Coronary artery (tissue), 2 donors: ENCODE measurements around the gene POLE2.

Experiments
- DNase-seq: peaks from one replicate; pipeline ENCODE4 v3.0.0-alpha.2; 2017; ENCODE audit warnings: low spot score
- H3K27ac ChIP-seq, 2 donors: fragments of 200-600 bp; sonication (generic); one replicate each; pipeline ENCODE4 v1.5.1; 2016 to 2019
- H3K4me3 ChIP-seq: fragments of 200-600 bp; sonication (generic); 2 replicates; pipeline ENCODE4 v1.5.1; 2016; ENCODE audit warnings: mild to moderate bottlenecking, moderate library complexity
- CTCF ChIP-seq: fragments of 200-600 bp; sonication (generic); IDR thresholded peaks from one replicate; pipeline ENCODE4 v1.5.1; 2019; ENCODE audit warnings: antibody characterized with exemption

Gene POLE2

DNA sequence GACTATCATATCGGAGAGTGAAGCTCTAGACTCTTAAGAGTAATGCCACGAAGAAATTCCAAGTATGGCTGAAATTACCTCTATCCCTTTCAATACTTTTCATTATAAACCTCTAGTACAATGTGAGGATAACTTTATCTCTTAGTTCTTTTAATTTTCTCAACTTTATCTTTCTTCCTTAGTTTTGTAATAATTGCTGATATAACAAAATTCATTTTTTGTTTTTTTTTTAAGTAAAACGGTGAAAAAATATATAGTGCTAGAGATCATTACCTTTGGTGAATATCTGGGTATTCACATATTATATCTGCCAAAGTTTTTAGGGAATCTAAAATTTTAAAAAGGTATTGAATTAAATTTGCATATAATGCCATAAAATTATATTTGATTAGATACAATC lies 33.5 kb downstream of the POLE2 start:
- Histone ChIP-seq H3K27ac (no peak overlapping the region), H3K4me3 (no peak overlapping the region)
- TF ChIP-seq CTCF = no peak
- no peak for DNase-seq

DNA sequence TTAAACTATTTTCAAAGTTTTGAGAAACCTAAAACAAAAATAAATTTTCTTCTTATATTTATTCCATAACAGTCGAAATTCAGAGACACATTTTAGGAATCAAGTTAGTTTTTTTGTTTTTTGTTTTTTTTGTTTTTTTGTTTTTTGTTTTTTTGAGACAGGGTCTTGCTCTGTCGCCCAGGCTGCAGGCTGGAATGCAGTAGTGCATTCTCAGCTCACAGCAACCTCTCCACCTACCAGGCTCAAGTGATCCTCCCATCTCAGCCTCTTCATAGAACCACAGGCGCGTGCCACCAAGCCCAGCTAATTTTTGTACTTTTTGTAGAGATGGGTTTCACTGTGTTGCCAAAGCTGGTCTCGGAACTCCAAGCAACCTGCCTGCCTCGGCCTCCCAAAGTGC lies 34.5 kb downstream of the POLE2 start:
- H3K27ac ChIP-seq = no peak overlapping the region
- TF ChIP-seq CTCF = no peak
- no peak overlapping the region for H3K4me3 ChIP-seq

GRCh38 chr14:49642163-49642562 lies 45.9 kb downstream of the POLE2 start:
- TF ChIP-seq CTCF = no peak
- Histone ChIP-seq H3K4me3 (no peak overlapping the region), H3K27ac (no peak overlapping the region)
- no peak for DNase-seq

More for the DNA sequence above, 34.5 kb downstream of the POLE2 start:
- no peak for DNase-seq

- no peak overlapping the region for H3K4me3 ChIP-seq
- no peak for TF ChIP-seq CTCF
- H3K27ac ChIP-seq = peak overlapping the region in 1 of 2 donors; percentile 2
- no peak for DNase-seq
These were observed 46.3 kb downstream of the POLE2 start for GRCh38 chr14:49641697-49642129.

DNA sequence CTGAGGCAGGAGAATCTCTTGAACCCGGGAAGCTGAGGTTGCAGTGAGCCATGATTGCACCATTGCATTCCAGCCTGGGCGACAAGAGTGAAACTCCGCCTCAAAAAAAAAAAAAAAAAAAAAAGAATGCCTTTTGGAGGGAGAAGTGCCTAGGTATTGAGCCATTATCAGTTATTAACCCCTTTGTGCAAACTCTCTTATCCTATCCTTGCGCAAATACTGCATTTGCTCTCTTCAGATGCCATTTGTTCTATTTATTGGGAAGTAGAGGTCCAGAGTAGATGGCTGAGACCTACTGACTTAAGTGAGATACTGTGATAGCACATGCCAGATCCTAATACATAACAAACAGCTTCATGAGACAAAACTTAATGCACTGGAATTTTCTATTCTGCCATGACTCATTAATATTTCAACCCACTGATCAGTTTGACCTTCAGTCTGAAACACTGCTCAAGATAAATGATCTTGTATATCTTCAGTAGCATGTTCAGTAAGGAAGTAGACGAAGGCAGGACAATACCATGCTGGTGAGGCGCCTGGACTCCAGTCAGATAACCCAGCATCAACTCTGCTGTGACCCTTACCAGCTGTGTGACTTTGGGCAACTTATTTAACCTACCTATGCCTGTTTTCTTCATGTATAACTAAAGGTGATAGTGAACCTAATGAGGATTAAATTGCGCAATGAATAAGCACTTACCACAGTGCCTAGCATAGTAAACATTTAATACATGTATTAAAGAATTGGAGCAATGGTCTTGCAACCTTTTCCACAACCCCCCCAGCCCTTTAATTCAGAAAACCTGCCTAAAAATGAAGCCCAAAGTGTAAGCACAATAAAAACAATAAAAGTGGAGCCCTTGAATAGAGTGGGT lies 47.2 kb downstream of the POLE2 start:
- no peak overlapping the region for H3K27ac ChIP-seq
- no peak for TF ChIP-seq CTCF
- no peak overlapping the region for H3K4me3 ChIP-seq
- DNase-seq = no peak

GRCh38 chr14:49637534-49638078 lies 50.4 kb downstream of the POLE2 start:
- no peak overlapping the region for H3K4me3 ChIP-seq
- DNase-seq = no peak
- TF ChIP-seq CTCF = no peak
- no peak overlapping the region for H3K27ac ChIP-seq

GRCh38 chr14:49636866-49637265 lies 51.1 kb downstream of the POLE2 start:
- no peak overlapping the region for H3K27ac ChIP-seq
- no peak for TF ChIP-seq CTCF
- DNase-seq = no peak
- no peak overlapping the region for H3K4me3 ChIP-seq
